HEK293 (cell line): ENCODE results near the gene CRB3.

Experiments
- ATF2 ChIP-seq: fragments of 450-650 bp; formaldehyde crosslinking; IDR thresholded peaks from 2 replicates; pipeline ENCODE4 v1.5.1; 2016; ENCODE audit warnings: missing biosample characterization, missing genetic modification characterization, low read depth
- CTCF ChIP-seq: fragments of 450-650 bp; formaldehyde crosslinking; IDR thresholded peaks from 2 replicates; pipeline ENCODE4 v1.5.1; 2016; ENCODE audit warnings: missing biosample characterization, missing genetic modification characterization
- PBX3 ChIP-seq: sonication (generic); formaldehyde crosslinking; IDR thresholded peaks from 2 replicates; pipeline ENCODE4 v1.8.1; 2022; ENCODE audit warnings: mild to moderate bottlenecking, moderate library complexity, missing genetic modification reagents
- ZBTB11 ChIP-seq: fragments of 450-650 bp; formaldehyde crosslinking; conservative IDR thresholded peaks from 2 replicates; pipeline ENCODE4 v1.5.1; 2016; ENCODE audit warnings: low read depth, missing biosample characterization, missing genetic modification characterization
- ZBTB26 ChIP-seq: fragments of 450-650 bp; formaldehyde crosslinking; optimal IDR thresholded peaks from 2 replicates; pipeline ENCODE3; 2016; ENCODE audit warnings: missing biosample characterization, mild to moderate bottlenecking, missing genetic modification characterization
- ZNF549 ChIP-seq: fragments of 450-650 bp; IDR thresholded peaks from 2 replicates; pipeline ENCODE4 v1.5.1; 2018; ENCODE audit warnings: missing biosample characterization, missing genetic modification characterization, mild to moderate bottlenecking, inconsistent platforms, moderate library complexity
- ZNF76 ChIP-seq: fragments of 450-650 bp; formaldehyde crosslinking; IDR thresholded peaks from 2 replicates; pipeline ENCODE4; 2016; ENCODE audit warnings: low read depth, missing biosample characterization, missing genetic modification characterization, borderline replicate concordance
- ZSCAN18 ChIP-seq: fragments of 450-650 bp; formaldehyde crosslinking; IDR thresholded peaks from 2 replicates; pipeline ENCODE4 v1.5.1; 2016; ENCODE audit warnings: missing biosample characterization, missing genetic modification characterization

- TF ChIP-seq CTCF (tag by site-specific recombination) (no peak), PBX3 (CRISPR knock-in tag) (no peak), ZBTB11 (tag by site-specific recombination) (no peak), ZNF549 (tag by site-specific recombination) (no peak), ZBTB26 (tag by site-specific recombination) (no peak), ZSCAN18 (no peak), ATF2 (no peak), ZNF76 (no peak)
These were observed 32.2 kb upstream of the CRB3 start for GRCh38 chr19:6431891-6432290.
